ENCODE data around the gene GRIK1.

Gene GRIK1

GRCh38 chr21:29642551-29643245 is 297.1 kb downstream of the GRIK1 start:
- no peak for DNase-seq (ENCODE audit: low read depth in 2 of 2)

DNA sequence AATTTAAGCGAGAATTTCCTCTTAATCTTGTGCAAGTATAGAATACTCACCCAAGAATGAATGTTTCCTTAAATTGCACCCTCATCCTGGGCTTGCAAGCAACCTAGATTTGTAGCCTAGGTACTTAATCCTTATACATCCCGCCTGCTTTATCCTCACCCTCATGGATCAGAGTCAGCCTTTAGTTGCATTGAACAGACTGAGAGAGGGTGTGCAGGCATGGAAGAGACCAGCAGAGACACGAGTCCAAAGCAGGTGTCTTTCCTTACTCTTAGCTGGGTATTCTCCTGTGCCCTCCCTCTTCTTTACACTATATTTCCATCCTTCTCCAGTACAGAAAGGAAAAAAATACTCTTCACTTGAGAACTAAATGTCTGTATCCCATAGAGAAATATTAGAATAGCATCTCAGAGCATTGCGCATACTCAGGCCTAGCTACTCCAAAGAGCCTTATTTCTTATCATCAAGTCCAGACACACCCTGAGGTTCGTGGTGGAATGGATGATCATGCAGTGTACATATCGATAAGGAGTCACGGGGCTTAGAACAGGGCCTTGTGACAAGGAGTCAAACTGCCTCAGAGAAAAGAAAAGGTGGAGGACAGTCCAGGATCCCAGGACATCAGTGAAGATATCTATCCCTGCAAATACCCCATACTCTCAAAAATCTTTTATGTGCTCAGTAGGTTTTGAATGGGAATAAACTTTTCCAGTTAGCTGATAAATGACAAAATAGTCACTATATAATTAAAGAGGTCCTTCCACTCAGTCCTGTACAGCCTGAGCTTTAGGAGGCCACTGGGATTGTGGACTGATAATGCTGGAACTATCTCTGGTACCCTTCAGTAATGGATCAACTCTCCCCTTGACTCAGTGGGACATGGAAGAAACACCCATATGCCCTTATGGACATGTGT is 297.9 kb downstream of the GRIK1 start:
- no peak for DNase-seq (ENCODE audit: low read depth in 2 of 2)

- no peak for DNase-seq (ENCODE audit: low read depth in 2 of 2)
Measured at GRCh38 chr21:29641001-29641634, 298.7 kb downstream of the GRIK1 start.

- DNase-seq (ENCODE audit: low read depth in 2 of 2): no peak
Measured at GRCh38 chr21:29640080-29640508, 299.7 kb downstream of the GRIK1 start.

DNA sequence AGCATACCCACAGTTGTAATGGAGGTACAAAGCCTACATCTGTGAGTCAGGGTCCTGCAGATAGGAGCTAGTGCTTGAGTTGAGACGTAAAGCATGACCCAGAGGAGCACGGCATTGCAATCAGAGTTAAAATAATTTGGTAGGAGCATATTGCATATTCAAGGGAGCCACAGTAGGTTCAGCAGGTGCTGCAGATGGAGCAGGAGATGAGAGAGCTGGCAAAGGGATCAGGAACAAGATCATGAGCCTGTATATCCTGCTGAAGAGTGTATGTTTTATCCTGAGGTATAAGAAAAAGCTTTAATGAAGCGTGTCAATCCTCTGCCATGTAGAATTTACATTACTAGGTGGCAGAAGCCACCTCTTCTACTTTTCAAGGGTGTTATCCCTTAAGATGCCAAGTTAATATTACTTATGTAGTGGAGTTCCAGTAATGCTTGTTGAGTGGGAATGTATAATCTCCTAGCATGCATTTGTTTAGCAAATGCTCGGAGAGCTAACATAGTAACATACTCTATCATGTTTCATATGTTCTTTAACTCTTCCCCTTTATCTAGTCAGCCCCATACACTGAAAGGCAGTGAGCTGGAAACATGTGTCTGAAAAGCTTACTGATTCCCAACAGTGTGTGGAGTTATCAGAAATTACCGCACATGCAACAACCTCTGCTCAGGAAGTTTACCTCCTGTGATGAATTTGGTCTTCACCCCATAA is 300.3 kb downstream of the GRIK1 start:
- no peak for DNase-seq (ENCODE audit: low read depth in 2 of 2)

- DNase-seq (ENCODE audit: low read depth in 2 of 2): no peak
Measured at GRCh38 chr21:29638761-29639327, 301.0 kb downstream of the GRIK1 start.

GRCh38 chr21:29638138-29638537 is 301.7 kb downstream of the GRIK1 start:
- DNase-seq (ENCODE audit: low read depth in 2 of 2): no peak

- DNase-seq (ENCODE audit: low read depth in 2 of 2): no peak
Measured at GRCh38 chr21:29637553-29637952, 302.2 kb downstream of the GRIK1 start.

GRCh38 chr21:29637134-29637533 is 302.7 kb downstream of the GRIK1 start:
- DNase-seq (ENCODE audit: low read depth in 2 of 2): no peak

- no peak for DNase-seq (ENCODE audit: low read depth in 2 of 2)
Measured at GRCh38 chr21:29634418-29634817, 305.4 kb downstream of the GRIK1 start.

GRCh38 chr21:29633756-29634155 is 306.0 kb downstream of the GRIK1 start:
- no peak for DNase-seq (ENCODE audit: low read depth in 2 of 2)

DNA sequence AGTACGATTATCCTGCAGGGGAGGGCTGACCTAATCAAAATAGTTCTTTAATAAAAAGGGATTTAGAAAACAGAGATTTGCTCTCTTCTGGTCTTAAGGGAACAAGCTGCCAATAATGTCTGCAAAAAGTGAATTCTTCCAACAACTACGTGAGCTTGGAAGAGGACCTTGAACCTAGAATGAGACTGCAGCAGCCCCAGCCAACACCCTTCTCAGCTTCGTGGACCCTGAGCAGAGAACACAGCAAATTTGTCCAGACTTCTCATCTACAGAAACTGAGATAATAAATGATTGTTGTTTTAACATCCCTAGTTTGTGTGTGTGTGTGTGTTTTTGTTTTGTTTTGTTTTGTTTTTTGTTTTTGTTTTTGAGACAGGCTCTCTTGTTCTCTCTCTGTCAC is 309.4 kb downstream of the GRIK1 start:
- DNase-seq (ENCODE audit: low read depth in 2 of 2): no peak

DNA sequence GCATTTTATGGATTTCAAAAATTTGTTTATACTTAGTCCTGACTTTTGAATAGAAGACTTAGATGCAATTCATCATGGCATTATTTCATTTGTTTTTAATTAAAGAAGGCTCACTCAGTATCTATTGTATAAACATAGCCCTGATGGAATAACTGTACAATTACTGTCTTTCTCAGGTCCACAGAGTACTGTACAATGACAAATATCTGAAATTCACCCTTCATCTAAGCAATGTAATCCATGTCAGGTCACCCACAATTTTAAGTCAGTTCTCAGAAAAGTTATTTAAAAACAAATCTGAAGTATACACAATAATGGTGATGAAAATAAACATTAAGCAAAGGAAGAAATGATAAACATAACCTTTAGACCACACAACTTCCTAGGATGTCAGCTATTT is 311.9 kb downstream of the GRIK1 start:
- no peak for DNase-seq (ENCODE audit: low read depth in 2 of 2)

DNA sequence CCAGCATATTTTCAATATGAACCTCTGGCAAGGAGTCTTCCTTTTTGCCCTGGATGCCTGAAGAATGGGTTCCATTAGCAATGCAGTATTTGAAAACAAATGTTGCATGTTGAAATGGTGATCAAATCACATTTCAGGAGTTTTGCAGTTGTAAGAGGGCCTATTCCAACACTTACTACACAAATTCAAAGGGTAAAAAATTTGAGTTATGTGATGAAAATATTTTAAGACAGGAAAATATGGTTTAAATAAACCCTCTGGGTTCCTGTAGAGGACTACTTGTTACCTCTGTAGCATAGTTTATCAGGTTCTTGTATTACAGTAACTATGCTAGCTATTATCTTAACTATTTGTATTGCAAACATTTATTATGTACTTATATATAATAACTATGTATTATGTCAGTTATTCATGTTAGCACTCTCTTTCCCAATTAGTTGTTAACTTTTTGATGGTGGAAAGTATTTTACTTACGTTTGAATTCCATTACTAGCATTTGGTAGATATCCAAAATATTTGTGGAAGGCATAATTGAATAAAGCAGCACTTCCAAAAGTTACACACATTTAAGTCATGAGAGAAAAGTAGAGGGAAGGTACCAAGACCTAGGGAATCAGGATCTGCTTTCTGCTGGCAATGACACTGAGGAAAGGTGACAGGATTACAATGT is 312.9 kb downstream of the GRIK1 start:
- DNase-seq (ENCODE audit: low read depth in 2 of 2): no peak

DNA sequence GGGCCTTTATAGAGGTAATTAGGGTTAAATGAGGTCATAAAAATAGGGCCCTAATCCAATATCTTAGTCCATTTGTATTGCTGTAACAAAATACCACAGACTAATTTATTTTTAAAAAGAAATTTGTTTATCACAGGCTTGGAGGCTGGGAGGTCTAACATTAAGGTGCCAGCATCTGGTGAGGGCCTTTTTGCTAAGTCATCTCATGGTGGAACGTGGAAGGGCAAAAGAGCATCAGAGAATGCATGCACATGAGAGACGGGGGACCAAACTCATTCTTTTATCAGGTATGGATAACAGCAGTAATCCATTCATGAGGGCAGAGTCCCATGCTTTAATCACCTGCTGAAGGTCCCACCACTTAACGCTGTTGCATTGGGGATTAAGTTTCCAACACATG is 313.8 kb downstream of the GRIK1 start:
- no peak for DNase-seq (ENCODE audit: low read depth in 2 of 2)

GRCh38 chr21:29624776-29625175 is 315.0 kb downstream of the GRIK1 start:
- no peak for DNase-seq (ENCODE audit: low read depth in 2 of 2)

GRCh38 chr21:29621525-29621924 is 318.3 kb downstream of the GRIK1 start:
- DNase-seq (ENCODE audit: low read depth in 2 of 2): no peak

DNA sequence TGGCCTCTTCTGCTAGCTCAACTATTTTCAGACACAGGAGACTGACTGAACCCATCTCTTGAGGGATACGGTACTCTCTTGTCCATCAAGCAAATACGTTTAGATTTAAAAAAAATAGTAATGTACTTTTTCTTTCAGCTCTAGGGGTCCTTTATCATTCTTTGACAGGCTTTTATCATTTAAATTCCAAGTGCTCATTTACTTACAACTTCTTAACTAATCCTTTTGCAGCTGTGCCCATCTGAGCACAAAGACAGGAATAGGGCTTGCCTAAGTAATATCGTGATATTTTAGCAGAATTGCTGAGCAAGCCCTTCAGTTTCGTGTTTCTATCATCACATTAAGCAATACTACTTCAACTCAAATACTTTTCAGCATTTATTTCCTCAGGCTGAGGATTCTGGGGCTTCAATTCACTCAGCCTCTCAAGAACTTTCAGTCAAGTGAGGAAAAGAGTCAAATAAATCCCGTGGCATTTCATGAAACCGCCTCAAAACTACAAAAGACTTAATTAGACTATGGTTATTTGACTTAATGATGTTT is 323.5 kb downstream of the GRIK1 start:
- DNase-seq (ENCODE audit: low read depth in 2 of 2): no peak

DNA sequence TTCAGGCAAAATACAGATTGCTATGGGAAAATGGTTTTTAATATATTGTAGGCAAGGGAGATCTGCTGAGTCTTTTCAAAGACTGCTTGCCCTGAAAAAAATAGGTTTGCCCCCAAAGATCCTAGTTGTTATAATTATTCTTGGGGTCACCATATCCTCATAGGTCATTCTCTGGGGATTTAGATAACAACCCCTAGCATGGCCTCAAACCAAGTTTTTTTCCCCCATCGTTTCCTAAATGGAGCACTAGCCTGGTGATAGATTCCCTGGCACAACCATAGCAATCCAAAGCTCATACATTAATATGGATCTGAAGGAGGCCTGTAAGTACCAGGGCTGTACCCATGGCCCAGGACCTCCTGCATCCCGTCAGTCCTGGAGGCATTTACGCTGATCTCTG is 325.9 kb downstream of the GRIK1 start:
- DNase-seq (ENCODE audit: low read depth in 2 of 2): no peak

DNA sequence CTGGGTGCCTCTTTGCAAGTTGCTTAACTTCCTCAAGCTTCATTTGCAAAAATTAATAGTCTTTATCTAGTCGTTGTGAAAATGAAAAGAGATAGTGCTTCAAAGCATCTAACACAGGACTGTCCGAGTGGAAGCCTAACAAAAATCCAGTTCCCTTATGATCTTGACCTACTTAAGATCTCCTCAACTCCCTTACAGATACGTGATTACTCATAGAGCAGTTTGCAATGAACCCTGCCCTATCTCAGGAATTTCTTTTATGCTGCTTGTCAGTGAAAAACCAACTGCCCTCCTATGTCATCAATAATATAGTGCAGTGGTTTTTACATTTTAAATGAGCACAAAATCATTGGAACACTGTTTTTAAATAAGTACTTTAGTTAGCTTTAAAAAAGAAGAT is 326.8 kb downstream of the GRIK1 start:
- no peak for DNase-seq (ENCODE audit: low read depth in 2 of 2)

All from stimulated activated CD8-positive, alpha-beta memory T cell treated with anti-CD3 and anti-CD28 coated beads, Interleukin-2, amount 100 ng/mL, for 1 hour (primary cell).